RCC 7860 (cell line): ENCODE data around the gene IFNA5.

Source experiments
- DNase-seq: peaks from one replicate; pipeline ENCODE4 v3.0.0-alpha.2; 2015; ENCODE audit warnings: low spot score
- FAIRE-seq: peaks from 2 replicates; lab custom pipeline; 2012; peaks lifted over from hg19 to GRCh38; lab: Jason Lieb, UNC

IFNA5 gene

GRCh38 chr9:21305213-21305612, at the start of gene IFNA5:
IFNA5 (minus strand) TSS chr9:21305313; CDS start chr9:21305256, 57 bp downstream.
- FAIRE-seq (no peak), DNase-seq (no peak)

DNA sequence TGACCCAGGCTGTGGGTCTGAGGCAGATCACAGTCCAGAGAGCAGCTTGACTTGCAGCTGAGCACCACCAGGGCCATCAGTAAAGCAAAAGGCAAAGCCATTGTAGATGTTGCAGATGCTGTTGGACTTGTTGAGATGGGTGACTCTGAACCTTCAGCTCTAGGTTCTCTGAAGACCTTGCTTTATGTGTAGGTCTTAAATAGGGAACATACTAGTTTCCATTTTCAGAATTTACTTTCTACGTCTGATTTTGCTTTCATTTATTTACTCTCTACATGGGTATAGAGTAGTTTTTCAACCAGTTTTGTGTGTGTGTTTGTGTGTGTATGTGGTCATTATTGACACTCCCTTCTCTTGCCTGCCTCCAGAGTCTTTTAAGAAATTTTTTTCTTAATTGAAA, 45.7 kb upstream of the IFNA5 start, which contains the start of gene IFNA6:
IFNA6 (minus strand) TSS at position 101 of the 400 bp plus-strand sequence; CDS start at position 101, 0 bp downstream.
- no peak for FAIRE-seq
- DNase-seq: no peak

- FAIRE-seq (no peak), DNase-seq (no peak)
These were observed 43.4 kb upstream of the IFNA5 start for GRCh38 chr9:21348430-21348970.

- DNase-seq (no peak), FAIRE-seq (no peak)
These were observed 35.6 kb upstream of the IFNA5 start for GRCh38 chr9:21340735-21341134.

DNA sequence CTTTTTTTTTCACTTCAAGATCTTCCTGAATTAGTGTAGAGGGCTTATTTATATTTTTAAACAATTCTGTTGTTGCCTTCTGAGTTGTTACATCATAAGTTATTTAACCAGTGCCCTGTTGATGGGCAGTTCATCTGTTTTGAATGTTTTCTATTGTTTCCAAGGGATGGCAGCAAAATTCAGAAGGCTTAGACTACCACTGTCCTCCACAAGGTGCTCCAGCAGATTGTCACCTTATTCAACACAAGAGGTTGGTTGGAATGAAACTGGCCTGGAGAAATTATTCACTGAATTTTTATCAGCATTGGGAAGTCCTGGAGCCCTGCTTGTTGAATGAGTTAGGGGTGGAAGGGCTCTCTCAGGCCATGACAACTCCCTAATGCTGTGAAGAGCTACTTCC, 31.3 kb upstream of the IFNA5 start:
- FAIRE-seq: no peak
- no peak for DNase-seq

DNA sequence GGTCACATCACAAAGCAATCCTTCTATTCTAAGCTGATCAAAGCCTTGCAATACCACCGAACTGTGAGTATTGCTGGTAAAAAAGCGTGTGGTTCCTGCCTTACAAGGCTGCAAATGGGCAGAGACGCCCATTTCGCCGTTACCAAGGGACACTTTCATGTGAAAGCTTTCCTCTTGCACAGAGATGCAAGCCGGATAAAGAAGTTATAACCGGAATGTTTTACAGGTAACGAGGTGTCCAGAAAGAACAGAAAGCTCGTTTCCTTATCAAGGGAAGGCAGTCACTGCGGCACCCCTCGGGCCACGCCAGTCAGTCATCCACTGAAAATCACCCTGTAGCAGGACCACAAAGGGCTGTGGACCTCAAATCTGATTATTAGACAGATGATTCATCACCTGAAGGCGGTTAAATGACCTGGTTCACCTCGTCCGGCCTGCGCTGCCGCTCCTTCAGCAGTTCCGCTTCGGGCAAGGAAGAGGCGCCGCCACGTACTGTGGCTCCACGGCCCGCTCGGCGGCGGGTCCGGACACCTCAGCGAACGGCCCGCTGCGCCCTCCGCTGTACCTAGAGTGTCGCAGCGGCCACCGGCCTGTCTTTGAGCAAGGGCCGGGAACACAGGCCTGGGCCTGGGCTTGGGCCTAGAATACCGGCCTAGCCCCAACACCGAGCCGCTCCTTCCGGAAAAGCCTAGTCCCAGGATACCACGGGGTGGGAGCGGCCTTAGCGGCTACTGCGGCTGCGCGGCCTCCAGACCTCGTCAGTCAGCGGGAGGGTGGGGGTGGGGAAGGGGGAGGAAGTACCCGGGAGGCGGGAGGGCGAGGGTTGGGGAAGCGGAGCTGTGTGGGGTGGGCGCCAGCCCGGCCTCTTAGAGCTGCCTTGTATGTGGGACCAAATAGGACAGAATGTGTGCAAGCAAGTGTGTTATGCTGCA, 29.9 kb upstream of the IFNA5 start, which contains the start of gene KLHL9:
KLHL9 (minus strand) TSS at position 704 of the 932 bp plus-strand sequence; CDS start at position 159, 545 bp downstream.
- DNase-seq (peak; percentile 82), FAIRE-seq (no peak)

GRCh38 chr9:21333226-21333625, 28.1 kb upstream of the IFNA5 start:
- FAIRE-seq (no peak), DNase-seq (no peak)

DNA sequence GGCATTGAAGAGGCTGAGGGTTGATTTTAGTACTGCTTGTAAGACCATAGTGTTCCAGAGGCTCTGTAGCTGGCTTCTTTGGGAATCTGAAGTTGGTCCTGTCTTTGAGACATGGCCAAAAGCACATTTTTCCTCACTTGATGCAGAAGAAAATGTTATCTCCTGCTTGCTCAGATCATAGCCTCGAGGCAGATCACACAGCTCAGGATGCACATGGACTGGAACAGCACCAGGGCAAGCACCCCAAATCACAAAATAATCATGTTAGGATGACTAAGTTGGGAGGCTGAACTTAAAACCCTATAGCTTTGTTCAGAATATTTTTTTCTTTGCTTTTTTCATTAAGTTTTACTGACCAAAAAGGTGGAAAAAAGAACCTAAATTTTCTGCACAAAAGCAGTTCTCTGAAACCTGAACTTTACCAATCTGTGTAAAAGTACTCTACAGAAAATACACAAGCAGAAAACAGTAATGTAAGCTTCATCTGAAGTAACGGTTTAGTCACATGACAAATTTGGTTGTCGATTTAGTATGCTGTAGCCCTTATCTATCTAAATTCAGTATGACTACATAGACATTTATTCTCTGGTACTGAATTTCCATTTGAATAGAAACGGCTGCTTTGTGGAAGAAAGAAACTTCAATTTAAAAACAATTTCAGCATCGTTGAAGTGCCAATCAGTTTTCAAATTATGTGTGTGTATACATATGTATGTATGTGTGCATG, 26.7 kb upstream of the IFNA5 start:
- FAIRE-seq: no peak
- no peak for DNase-seq

DNA sequence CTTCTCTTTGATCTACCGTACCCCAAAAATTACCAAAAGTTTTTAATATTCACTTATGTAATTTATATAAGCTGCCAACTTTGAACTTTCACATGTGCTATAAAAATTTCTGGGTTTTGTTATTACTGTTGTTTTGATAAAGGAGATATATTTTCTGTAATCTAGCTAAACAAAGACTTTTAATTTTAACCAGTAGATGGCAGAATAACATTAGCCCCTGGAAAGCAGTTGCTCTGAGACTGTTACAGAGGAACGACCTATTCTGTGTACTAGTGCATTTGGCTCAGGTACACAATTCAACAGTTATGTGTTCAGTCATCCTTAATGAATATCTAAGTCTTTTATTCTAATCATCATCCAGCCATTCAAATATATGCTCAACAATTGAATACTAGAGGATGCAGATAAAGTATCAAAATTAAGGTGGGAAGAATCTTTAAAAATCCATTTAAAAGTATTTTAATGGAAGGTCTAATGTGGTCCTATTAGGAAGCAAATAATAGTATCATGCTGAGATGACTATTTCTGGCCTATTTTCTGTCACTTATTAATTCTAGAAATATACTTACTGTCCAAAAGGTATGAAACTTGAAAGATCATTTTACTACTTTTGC, 21.5 kb upstream of the IFNA5 start:
- peak; percentile 79 for FAIRE-seq
- DNase-seq: peak; percentile 40

DNA sequence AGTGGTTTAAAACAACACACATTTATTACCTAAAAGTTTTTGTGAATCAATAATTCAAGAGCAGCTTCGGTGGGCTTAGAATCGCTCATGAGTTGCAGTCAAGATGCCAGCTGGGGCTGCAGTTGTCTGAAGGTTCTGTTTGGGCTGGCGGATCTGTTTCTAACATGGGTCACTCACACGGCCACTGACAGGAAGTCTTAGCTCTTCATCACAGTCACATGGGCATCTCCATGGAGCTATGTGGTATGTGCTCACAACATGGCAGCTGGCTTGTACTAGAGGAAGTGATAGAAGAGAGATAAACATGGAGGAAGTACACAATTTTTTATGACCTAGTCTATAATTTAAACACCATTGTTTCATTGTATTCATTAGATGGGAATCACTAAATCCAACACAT, 18.9 kb upstream of the IFNA5 start:
- FAIRE-seq (no peak), DNase-seq (no peak)

DNA sequence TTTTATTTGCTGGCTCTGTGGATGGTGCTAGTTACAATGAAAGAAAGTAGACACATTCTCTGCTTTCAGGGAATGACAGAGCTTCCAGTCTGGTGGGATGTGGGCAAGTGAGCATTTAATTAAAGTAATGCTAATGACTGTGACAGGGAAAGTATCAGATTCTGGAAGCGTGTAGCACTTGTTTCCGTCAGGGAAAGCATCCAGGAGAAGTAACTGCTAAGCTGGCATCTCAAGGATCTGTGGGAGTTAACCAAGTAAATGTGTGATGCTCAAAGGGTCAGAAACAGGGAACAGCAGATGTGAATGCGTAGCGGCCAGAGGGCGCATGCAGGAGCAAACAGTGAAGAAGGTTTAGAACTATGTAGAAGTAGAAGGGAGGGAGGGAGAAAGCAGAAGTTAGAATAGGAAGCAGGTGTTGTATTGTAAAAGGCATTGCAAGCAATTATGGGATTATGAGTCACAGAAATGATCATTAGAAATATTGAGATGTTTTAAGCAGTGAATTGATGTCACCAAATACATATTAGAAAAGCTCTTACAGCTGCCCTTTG, 17.9 kb upstream of the IFNA5 start:
- DNase-seq: no peak
- no peak for FAIRE-seq

GRCh38 chr9:21320465-21320864, 15.4 kb upstream of the IFNA5 start:
- DNase-seq (no peak), FAIRE-seq (no peak)

DNA sequence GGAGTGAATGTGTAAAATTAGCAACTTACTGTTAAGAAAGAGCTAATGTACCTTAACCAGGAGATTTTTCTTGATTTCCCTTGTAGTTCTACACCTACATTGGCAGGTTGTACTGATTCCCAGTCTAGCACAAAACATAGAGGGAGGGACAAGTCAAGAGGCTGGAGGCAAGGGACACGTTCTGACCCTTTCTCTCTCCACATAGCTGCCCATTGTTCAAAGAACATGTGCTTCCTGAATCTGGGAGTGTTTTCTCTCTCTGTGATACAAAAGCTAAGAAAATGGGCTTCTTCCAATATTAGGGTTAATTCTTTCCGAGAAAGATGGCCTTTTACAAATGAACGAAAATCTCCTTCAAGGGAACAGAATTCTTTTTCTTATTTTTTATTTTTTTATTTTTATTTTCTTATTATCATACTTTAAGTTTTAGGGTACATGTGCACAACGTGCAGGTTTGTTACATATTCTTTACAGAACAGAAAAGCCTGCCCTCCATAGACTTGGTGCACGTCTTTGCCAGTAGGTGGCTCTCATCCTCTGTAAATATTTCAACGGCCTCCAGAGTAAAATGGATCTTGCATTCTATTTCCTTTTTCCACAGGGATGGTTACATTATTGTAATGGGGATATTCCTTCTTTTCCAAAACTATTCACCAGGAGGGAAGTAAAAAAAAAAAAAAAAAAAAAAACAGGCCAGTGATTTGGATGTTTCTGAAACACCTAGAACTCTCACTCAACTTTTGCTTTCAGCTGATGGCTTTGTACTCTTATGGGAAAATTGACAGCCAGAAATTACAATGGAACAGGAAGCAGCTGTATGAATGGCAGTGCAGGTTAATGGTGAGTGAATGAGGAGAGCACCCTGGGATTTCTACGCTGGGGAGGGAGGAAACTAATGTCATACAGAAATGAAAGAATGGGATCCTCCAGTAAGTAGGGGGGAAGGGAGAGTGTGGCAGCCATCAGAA, 13.1 kb upstream of the IFNA5 start:
- peak; percentile 77 for FAIRE-seq
- DNase-seq: peak; percentile 20

GRCh38 chr9:21316860-21317259, 11.7 kb upstream of the IFNA5 start:
- DNase-seq (no peak), FAIRE-seq (no peak)

DNA sequence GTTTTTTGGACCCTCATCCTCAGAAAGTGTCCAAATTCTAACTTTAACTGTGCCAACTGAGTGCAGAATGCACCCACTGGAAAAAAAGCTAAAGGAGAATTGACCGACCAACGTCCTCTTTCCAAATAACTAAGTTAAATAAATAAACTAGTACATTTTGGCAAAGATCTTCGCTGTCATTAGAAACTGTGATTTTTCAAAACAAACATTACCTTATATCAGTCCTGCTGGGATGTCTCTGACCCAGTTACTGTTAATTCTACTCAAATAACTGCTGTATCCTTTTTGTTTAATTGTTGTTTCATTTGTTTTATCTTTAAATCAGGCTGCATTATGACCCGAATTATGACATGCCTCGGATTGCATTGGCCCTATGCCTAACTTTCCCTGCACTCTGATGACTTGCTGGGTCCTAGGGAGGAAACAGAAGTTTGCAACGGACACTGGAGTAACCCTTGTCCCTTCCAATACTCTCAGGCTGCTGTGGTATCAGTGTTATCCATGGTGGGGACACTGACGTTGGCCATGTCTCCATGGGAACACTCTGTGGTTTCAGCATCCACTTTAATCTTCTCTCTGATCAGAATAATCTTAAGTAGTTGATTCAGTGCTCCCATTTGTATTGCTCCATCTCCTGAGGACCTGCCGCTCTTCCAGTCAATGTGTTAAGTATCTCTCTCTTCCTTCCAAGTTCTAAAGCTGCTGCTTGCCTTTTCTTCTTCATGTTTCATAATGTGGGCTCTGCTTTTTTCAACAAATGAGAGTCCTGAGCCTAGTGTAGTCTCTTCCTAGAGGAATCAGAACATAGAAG, 11.1 kb upstream of the IFNA5 start:
- DNase-seq (no peak), FAIRE-seq (no peak)

GRCh38 chr9:21314152-21314551, 9.0 kb upstream of the IFNA5 start:
- no peak for FAIRE-seq
- no peak for DNase-seq

GRCh38 chr9:21311889-21312288, 6.8 kb upstream of the IFNA5 start:
- DNase-seq (no peak), FAIRE-seq (no peak)

- FAIRE-seq (no peak), DNase-seq (no peak)
These were observed 9.1 kb downstream of the IFNA5 start for GRCh38 chr9:21295992-21296391.
